ENCODE data around the gene STAC.
"Not testable (repeated sequence)": the region's sequence is repeated elsewhere in the genome, so short reads cannot be mapped to it uniquely, and the experiment has no call there.

Gene STAC

GRCh38 chr3:36482256-36482655 lies 102.0 kb downstream of the STAC start:
- no peak for DNase-seq

- no peak for DNase-seq
These were observed 102.6 kb downstream of the STAC start for GRCh38 chr3:36482880-36483279.

DNA sequence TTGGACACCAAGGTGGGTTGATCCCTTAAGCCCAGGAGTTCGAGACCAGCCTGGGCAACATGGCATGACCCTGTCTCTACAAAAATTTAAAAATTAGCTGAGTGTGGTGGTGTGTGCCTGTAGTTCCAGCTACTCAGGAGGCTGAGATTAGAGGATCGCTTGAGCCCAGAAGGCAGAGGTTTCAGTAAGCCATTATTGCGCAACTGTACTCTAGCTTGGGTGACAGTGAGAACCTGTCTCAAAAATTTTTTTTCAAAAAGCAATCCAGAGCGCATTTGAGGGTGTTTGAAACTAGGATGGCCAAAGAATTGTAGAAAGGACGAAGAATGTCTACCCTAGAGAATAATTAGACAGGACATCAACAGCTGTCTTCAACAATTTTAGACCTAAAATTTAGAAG lies 103.4 kb downstream of the STAC start:
- no peak for DNase-seq

DNA sequence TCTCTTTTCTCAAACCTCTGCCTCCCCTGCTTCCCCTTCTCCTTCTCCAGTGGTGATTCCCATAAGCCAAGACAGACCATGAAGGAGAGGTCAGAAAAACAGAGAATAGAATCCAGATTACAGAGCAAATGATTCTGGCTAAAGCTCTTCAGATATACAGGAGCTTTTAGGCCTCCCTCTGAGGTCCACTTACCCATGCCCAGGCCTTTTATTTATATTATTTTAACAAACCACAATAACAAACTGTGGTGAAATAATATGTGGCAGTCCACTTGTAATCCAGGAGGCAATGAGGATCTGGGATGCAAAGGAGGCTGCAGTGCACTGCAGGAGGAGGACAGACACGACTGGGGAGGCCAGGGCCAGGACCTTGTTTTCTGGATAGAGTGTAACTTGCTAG lies 104.1 kb downstream of the STAC start:
- DNase-seq: no peak

GRCh38 chr3:36486009-36486795 lies 105.9 kb downstream of the STAC start:
- no peak for DNase-seq

GRCh38 chr3:36487616-36488015 lies 107.3 kb downstream of the STAC start:
- no peak for DNase-seq

GRCh38 chr3:36488077-36488789 lies 107.9 kb downstream of the STAC start:
- no peak for DNase-seq

- DNase-seq: no peak
These were observed 108.8 kb downstream of the STAC start for GRCh38 chr3:36489101-36489500.

DNA sequence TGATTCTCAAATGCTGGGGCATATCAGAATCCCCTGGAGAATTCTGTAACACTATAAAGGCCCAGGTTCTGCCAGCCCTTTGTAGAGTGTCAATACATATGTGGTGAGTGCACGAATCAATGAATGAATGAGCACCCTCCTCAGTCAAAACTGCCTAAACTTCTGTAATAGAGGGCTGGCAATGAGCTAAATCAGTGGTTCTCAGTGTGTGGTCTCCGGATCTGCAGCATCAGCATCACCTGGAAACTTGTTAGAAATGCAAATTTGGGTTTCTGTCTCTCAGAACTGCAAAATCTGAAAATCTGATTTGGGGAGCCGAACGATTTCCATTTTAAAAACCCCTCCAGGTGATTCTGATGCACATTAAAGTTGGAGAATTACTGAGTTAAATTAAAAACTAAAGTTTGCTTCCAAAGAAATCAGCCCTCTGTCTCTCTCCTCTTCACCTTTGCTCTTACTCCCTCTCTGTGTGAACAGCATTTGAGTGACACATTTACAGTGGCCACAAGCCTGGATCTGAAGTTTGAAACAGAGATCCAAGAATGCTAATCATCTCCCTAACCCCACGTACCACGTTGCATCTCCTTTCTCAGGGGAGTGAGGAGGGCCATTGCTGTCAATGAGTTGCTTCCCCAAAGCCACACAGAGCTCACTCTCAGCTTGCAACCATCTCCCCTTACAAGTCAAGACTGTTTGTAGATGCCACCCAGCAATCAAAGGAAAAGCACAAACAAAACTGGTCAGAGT lies 109.5 kb downstream of the STAC start:
- DNase-seq: no peak

DNA sequence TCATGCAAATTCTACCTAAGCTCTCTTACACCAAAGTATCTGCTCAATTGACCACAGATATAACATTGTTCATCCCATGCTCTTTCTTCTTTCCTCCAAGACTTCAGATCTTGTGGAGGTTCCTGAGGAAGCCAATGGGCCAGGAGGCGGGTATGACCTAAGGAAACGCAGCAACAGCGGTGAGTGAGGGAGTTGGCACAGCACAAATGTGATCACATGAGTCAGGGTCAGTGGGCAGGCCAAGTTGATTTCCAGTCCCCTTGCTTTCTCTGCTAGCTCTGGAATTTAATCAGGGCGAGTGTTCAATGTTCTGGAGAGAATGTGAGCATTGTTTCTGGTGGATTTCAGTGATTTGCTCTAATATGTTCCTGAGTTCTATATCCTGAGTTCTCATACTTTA lies 112.7 kb downstream of the STAC start:
- no peak for DNase-seq

GRCh38 chr3:36494461-36495109 lies 114.3 kb downstream of the STAC start:
- DNase-seq: no peak

- no peak for DNase-seq
These were observed 116.7 kb downstream of the STAC start for GRCh38 chr3:36496684-36497633.

GRCh38 chr3:36500053-36500452 lies 119.7 kb downstream of the STAC start:
- not testable (repeated sequence) for DNase-seq

- DNase-seq: no peak
These were observed 121.3 kb downstream of the STAC start for GRCh38 chr3:36501616-36502015.

DNA sequence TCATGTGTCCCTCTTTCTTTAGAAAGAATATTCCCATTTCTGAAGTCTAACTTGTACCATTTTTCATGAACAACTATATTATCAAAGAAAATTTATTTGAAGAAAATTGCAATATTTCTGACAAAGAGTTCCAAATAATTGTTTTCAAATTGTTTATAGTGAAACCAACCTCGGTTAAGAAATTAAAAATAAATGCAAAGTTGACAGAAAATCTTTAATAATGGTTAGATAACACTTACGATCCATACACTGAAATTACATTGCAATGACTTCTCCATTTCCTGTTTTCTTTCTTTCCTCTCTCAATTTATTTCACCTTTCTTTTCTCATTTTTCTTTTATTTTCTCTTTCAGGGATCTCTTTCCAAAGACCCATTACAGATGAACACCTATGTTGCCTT lies 125.1 kb downstream of the STAC start:
- no peak for DNase-seq

GRCh38 chr3:36511791-36512486 lies 131.6 kb downstream of the STAC start:
- no peak for DNase-seq

DNA sequence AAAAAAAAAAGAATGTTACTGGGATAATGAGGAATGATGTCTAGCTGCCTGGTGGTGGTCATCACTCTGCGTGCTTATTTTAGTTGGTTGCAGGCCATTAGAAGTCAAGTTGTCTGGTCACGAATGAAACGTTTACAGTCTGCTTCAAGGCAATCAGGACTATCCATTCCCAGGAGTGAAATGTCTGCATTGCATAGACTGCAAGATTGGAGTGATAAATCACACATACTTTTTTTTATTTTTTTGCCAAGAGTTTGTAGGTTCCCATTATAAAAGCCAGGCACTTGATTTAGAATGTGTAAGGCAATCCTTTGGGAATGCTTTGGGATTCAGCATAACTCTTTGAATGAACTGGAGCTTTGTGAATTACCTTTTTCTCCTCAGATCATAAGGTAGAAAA lies 132.3 kb downstream of the STAC start:
- no peak for DNase-seq

DNA sequence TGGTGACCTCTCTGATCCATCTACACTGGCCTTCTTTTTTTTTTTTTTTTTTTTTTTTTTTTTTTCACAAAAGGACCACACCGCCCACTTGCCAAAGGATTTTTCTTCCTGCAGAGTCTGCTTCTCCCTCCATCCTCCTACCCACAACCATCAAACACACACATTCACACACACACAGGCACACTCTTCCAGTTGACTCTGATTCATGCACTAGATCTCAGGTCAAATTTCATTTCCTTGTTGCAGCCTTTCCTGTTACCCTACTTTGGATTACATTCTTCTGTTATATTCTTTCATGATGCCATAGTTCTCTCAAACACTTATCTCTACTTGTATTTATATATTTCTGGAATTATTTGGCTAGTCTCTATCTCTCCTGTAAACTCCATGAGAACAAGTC lies 133.9 kb downstream of the STAC start:
- no peak for DNase-seq

GRCh38 chr3:36519682-36520081 lies 139.4 kb downstream of the STAC start:
- DNase-seq: no peak

DNA sequence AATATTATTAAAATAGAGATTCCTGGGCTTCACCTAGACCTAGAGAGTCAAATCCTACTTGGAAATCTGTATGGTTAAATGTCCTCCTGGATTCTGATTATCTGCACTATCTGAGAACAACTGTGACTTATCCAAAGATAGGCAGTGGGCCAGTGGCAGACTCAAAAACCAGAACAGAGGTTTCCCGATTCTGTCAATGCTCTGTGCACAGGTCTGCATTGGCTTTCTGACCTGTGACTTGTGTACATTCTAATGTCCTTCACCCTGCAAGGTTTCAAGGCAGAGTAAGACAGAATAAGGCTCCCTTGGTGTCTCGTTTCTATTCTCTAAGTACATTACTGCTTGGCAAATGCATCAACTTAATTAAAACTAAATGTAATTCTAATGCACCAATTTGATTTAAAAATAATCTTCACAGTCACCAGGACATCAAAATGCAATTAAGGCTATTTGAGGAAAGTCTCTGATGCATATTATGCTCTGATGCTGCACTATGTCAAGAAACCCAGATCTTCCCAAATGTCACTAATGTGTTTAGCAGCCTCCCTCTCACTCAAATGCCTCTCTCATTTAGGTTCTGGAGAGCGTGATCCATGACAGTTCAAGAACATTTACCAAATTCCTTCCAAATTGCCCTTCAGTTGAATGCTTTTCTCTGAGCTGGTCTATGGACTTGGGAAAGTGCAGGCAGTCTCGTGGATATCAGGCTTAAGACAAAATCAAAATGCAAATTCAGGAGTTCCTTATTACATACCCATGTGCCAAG lies 140.1 kb downstream of the STAC start:
- no peak for DNase-seq

DNA sequence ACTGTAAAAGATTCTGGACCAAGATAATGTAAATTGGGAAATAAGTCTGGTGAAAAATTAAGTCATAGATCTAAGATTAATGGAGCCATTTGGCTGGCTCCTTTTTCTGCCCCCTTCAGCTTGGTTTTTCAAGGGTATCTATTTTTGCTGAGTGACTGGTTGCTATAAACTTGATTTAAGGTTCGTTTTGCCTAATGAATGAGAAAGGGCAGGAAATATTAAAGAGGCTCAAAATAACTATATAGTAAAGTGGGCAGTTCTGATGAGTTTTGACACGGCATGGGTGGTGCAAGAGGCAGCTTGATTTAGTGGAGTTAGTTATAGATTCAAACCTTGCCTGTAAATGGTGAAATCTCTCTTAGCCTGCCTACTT lies 140.7 kb downstream of the STAC start:
- no peak for DNase-seq
